ENCODE results near the gene ADCY7.

DNA sequence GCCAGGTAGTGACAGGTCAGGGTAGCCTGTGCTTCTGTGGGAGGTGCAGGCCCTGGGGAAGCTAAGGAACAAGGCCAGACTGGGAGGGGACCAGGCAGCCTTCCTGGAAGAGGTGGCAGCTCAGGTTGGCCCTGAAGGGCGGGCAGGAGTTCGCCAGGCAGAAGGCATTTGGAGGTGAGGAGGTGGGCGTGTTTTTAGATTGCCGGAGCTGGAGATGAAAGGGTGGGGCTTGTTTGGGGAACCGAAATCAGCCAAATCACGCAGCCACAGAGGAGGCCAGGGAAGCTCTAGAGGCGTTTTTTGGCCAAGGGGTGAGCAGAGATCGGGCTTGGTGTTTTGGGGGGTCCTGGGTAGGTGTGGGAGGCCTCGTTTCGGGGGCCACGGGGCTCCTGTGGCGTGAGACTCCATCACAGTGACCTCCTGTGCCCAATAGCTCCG, 7.6 kb downstream of the ADCY7 start:
- TF ChIP-seq POLR2A (IDR thresholded peaks at IDR 0.05; ENCODE audit: low read depth, low read length) (peak; percentile 80), POLR2AphosphoS5 (IDR thresholded peaks at IDR 0.05; ENCODE audit: low read depth, low read length) (peak; percentile 67; the same call in 1 of the 2 replicates)

Measured in GM12891 (cell line).